ENCODE measurements around the gene NLRC3. TPM values are rescaled to one million over a fixed set of nuclear protein-coding genes. Genes with fewer than 3 reads are reported as not detected.

The NLRC3 gene
- total RNA-seq, 8 experiments from 2014 or later: 0.41 to 1.5 (median 0.62) TPM

Other genes starting within 250 kb of the NLRC3 start
- gene OR2C1, start 221.5 kb downstream of the NLRC3 start, total RNA-seq: under 1 TPM in 7 of 8 experiments, not detected in 1; 0.20 to 0.86 (median 0.31) TPM
- gene ZSCAN32, start 176.4 kb downstream of the NLRC3 start, total RNA-seq: 10 to 100 TPM in 5 of 8 experiments, 1 to 10 TPM in 3; 7.8 to 22.9 (median 13.2) TPM
- gene ZNF174, start 176.2 kb downstream of the NLRC3 start, total RNA-seq: 10 to 100 TPM in 5 of 8 experiments, 1 to 10 TPM in 3; 8.5 to 17.8 (median 10.7) TPM
- 1 to 10 TPM; 2.0 to 5.1 (median 2.5) TPM for gene ZNF597, start 133.9 kb downstream of the NLRC3 start, total RNA-seq
- 10 to 100 TPM; 15.1 to 53.4 (median 25.3) TPM for gene NAA60, start 133.7 kb downstream of the NLRC3 start, total RNA-seq
- under 1 TPM in 3 of 8 experiments, not detected in 5; 0.11 to 0.47 (median 0.29) TPM for gene C16orf90, start 81.9 kb downstream of the NLRC3 start, total RNA-seq
- gene CLUAP1, start 76.4 kb downstream of the NLRC3 start, total RNA-seq: 10 to 100 TPM; 18.1 to 39.1 (median 22.1) TPM
- gene SLX4, start 34.2 kb upstream of the NLRC3 start, total RNA-seq: 1 to 10 TPM; 3.3 to 8.4 (median 5.6) TPM
- 10 to 100 TPM; 10.3 to 40.8 (median 25.3) TPM for gene DNASE1, start 77.3 kb upstream of the NLRC3 start, total RNA-seq
- 100 to 1,000 TPM in 4 of 8 experiments, 10 to 100 TPM in 4; 76.9 to 215 (median 99.6) TPM for gene TRAP1, start 140.1 kb upstream of the NLRC3 start, total RNA-seq